RWPE1 (cell line): ENCODE results near the gene TCERG1L.

Experiments used
- CTCF ChIA-PET: fragments of 350-600 bp; sonication (Branson Sonifier 250); formaldehyde crosslinking; extraction: SDS; loops from one replicate; lab custom pipeline; 2021; lab: Yijun Ruan, JAX
- POLR2A ChIA-PET: fragments of 400-600 bp; formaldehyde crosslinking; extraction: SDS; loops from one replicate; lab custom pipeline; 2020; ENCODE audit warnings: antibody characterized with exemption; ENCODE audit not compliant: low non-redundant PET; lab: Yijun Ruan, JAX
- DNase-seq: peaks from one replicate; pipeline ENCODE4 v3.0.0; 2012; ENCODE audit warnings: low spot score
- H3K27ac ChIP-seq: fragments of 450-650 bp; 2 replicates; pipeline ENCODE4 v1.5.1; 2017
- TF ChIP-seq, protein P1 (sequence below): fragments of 450-650 bp; conservative IDR thresholded peaks from 2 replicates; pipeline ENCODE4 v1.5.1; 2017; ENCODE audit warnings: low read depth, mild to moderate bottlenecking

Gene TCERG1L

DNA sequence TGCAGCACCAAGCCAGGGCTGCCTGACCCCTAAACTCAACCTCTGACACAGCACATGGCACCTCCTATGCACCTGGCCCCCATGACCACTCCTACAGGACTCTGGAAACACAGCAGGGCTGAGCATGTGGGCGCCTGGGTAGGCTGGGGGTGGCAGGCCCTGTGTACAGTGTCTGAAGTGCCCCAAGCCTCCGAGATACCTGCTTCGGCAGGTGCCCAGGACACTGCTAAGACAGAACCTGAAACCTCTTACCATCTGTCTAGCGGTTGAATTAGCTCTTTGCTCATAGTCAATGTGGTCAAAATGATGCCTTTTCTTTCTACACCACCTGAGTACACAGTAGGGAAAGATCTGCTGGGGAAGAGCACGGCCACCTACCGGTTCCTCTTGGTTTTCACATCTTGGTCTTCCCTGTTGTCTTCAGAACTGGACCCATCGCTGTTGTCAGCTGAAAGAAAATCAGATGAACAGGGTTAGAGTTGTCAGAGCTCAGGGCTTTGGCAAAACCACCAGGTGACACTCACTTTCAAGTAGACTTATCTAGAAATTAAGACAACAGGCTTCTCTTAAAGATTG is 177.4 kb downstream of the TCERG1L start:
- CTCF ChIA-PET: interaction anchor here (0.8 kb wide), 1 partner anchor 8 kb away, joined by 3 read pairs; no protein-coding TSS in a partner anchor
- no peak for DNase-seq
- no peak overlapping the region for H3K27ac ChIP-seq
- TF ChIP-seq, protein P1, sequence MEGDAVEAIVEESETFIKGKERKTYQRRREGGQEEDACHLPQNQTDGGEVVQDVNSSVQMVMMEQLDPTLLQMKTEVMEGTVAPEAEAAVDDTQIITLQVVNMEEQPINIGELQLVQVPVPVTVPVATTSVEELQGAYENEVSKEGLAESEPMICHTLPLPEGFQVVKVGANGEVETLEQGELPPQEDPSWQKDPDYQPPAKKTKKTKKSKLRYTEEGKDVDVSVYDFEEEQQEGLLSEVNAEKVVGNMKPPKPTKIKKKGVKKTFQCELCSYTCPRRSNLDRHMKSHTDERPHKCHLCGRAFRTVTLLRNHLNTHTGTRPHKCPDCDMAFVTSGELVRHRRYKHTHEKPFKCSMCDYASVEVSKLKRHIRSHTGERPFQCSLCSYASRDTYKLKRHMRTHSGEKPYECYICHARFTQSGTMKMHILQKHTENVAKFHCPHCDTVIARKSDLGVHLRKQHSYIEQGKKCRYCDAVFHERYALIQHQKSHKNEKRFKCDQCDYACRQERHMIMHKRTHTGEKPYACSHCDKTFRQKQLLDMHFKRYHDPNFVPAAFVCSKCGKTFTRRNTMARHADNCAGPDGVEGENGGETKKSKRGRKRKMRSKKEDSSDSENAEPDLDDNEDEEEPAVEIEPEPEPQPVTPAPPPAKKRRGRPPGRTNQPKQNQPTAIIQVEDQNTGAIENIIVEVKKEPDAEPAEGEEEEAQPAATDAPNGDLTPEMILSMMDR: no peak
- POLR2A ChIA-PET: no interaction called here

DNA sequence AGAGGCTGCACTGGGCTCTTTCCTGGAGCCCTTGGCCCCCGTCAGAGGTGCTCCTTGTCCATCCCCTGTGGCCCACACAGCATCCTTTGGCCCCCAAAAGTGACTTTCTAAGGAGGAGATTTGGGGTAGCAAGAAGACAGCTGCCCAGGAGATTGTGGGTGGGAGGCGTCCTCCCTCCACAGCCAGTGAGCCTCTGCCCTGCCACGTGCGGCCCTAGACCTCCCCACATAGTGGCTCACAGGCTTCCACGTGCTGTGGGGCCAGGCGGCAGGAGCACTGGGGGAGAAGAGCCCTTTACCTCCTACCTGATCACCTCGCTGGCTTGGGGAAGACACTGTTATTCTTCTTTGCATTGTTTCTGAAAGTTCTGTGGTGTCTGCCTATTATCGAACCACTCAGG is 178.8 kb downstream of the TCERG1L start:
- H3K27ac ChIP-seq: no peak overlapping the region
- TF ChIP-seq, protein P1: no peak
- DNase-seq: no peak
- POLR2A ChIA-PET: no interaction called here
- CTCF ChIA-PET: no interaction called here

DNA sequence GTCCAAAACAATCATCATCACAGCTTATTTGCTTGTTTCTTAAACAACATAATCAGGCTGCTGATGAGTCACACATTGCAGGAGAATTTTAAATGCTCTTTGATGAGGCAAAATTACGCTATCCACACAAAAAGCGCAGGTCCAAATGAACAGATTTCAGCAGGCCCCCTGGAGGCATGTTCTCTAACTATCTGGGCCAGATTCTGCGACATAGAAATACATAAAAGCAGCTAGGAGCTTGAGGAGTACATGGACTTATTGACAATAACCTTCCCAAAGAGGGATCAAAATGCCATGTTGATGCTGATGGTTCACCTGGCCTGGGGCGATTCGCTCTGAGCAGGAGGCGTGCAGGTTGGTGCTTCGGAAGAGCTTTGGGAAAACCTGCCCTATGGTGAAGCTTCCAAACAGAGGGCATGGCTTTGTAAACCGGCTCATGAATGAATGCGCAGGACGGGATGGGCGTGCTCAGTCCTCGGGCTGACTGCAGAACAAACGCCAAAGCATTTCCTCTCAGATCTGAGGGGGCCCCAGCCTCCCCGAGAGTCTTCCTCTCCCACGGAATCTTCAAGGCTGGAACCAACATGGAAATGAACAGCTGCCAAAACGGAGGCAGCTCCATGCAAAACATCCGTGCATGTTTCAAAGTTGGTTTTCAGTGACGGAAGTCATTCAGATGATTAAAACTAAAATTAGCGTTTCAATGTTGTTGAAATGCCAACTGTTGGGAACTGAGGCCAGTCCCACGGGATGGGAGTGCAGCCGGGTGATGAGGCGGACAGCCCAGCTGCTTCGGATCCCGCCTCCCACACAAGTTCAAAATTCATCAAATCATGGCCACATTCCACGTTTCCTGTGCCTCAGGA is 179.6 kb downstream of the TCERG1L start:
- ChIA-PET POLR2A (no interaction called here), CTCF (interaction anchor here (0.7 kb wide), 1 partner anchor 205 kb away, joined by 3 read pairs; no protein-coding TSS in a partner anchor)
- no peak for DNase-seq
- no peak overlapping the region for H3K27ac ChIP-seq
- TF ChIP-seq, protein P1: no peak

DNA sequence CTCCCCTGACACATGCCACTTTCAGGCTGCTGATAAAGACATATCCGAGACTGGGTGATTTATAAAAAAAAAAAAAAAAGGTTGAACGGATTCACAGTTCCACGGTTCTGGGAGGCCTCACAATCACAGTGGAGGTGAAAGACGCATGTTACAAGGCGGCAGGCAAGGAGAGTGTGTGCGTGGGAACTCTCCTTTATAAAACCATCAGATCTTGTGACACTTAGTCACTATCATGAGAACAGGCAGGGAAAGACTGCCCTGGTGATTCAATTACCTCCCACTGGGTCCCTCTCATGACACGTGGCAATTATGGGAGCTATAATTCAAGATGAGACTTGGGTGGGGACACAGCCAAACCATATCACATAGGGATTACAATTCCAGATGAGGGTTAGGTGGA is 181.5 kb downstream of the TCERG1L start:
- no peak overlapping the region for H3K27ac ChIP-seq
- DNase-seq: no peak
- ChIA-PET POLR2A (no interaction called here), CTCF (no interaction called here)
- TF ChIP-seq, protein P1: no peak

DNA sequence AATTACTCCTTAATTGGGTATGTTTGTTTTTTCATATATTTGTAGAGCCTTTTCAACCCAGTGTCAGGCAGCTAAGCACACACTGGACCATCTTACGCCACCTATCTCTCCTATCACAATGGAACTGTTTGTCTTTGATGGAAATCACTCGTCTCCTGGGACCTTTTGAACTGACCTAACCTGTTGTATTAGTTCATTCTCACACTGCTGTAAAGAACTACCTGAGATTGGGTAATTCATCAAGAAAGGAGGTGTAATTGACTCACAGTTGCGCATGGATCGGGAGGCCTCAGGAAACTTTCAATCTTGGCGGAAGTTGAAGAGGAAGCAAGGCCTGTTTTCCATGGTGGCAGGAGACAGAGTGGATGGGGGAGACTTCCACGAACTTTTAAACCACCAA is 182.0 kb downstream of the TCERG1L start:
- CTCF ChIA-PET: no interaction called here
- POLR2A ChIA-PET: no interaction called here

DNA sequence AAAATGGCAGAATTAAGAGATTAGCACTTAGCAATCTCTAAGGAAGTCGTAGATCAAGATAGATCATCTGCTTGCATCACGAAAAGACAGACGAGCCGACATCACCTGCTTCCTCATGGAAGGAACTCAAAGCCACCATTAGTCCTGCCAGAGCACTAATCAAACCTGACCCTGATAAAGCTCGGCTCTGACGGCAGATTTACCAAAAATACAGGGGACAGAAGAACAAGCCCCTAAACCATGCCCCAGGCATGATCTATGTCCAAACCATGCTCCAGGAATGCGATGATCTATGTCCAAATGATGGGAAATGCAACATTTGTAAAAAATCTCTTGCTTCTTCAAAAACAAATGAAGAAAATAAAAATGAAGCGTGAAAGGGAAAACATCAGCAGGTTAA is 182.8 kb downstream of the TCERG1L start:
- no peak for DNase-seq
- ChIA-PET CTCF (no interaction called here), POLR2A (no interaction called here)
- TF ChIP-seq, protein P1: no peak
- no peak overlapping the region for H3K27ac ChIP-seq

More for the DNA sequence above, 182.0 kb downstream of the TCERG1L start:
- no peak for DNase-seq
- TF ChIP-seq, protein P1: no peak
- H3K27ac ChIP-seq: no peak overlapping the region
